Measurements from ENCODE around the gene BRAT1. TPM values are rescaled to one million over a fixed set of nuclear protein-coding genes. Genes with fewer than 3 reads are reported as not detected.
"Not testable (repeated sequence)": the region's sequence is repeated elsewhere in the genome, so short reads cannot be mapped to it uniquely, and the experiment has no call there.

BRAT1 gene
- total and polyA plus RNA-seq, 4 experiments from 2014 or later, result 24.2 to 42.4 (median 39.2) TPM

- Histone ChIP-seq H3K9me3 (ENCODE audit: control insufficient read depth in 1 of 2, low read length in 2 of 2) (no peaks in the 10 kb centered on the region), H3K4me3 (ENCODE audit: low read length in 2 of 2) (no peak overlapping the region), H3K36me3 (ENCODE audit: insufficient read depth, low read length) (peaks cover 17% of the 10 kb centered on the region), H3K4me1 (ENCODE audit: insufficient read depth, low read length) (no peaks in the 10 kb centered on the region), H3K27me3 (ENCODE audit: insufficient read depth, low read length) (no peaks in the 10 kb centered on the region), H3K27ac (ENCODE audit: low read depth, low read length) (no peak overlapping the region)
- Mint-ChIP-seq H3K27me3 (no peaks in the 10 kb centered on the region), H3K36me3 (peaks cover 0 to 18% of the 10 kb centered on the region in 2 donors), H3K4me1 (no peaks in the 10 kb centered on the region), H3K4me3 (no peak overlapping the region), H3K27ac (peak overlapping the region in 5 of 7 donors; percentile 10 to 65 (median 29)), H3K9me3 (no peaks in the 10 kb centered on the region)
- ChIA-PET POLR2A (ENCODE audit: partially characterized antibody) (interaction anchor here (1.0 to 1.9 kb wide), 5 partner anchors 9 to 31 kb away, joined by 3 to 9 read pairs (median 3); no protein-coding TSS in a partner anchor), CTCF (ENCODE audit: partially characterized antibody) (no interaction called here)
- DNase-seq, result no peak
- intact Hi-C loops (cut with micrococcal nuclease), result no loop called here
Measured at GRCh38 chr7:2539031-2539911, 16.1 kb downstream of the BRAT1 start.

DNA sequence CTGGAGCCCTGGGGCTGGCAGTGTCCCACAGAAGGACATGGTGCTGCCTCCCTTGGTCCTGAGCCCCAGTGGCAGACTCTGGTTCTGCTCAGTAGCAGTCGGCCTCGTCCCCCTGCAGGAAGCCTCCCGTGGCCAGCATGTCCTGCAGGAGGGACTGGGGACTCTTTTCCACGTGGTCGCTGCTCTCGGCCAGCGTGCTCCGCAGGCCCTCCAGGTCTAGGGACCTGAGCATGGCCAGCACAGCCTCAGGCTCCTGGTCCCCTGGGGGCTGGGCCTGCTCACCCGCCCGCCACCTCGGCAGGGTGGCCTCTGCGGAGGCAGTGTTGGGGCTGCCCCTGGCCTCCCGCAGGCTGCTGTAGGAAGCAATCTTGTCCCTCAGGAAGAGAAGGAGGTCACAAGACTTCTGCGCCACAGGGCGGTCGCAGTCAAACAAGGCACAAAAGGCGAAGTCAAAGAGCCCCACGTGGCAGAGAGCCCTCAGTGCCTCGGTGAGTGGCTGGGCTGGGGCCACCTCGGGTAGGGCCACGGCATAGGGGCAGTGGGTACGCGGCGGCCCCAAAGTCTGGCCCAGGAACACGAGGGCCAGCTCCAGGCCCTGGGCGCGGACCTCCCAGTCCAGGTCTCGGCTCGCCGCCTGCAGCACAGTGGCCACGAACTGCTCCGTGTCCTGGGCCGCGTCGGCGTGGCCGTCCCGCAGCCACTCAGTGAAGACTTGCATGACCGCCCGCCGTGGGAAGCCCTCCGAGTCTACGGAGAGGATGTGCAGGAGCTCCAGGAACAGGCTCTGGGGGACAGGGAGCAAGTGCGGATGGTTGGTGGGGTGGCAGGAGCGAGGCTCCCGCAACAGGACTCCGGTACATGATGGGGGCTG, 17.1 kb downstream of the BRAT1 start:
- Histone ChIP-seq H3K4me1 (ENCODE audit: insufficient read depth, low read length) (no peaks in the 10 kb centered on the region), H3K4me3 (ENCODE audit: low read length in 2 of 2) (no peak overlapping the region), H3K36me3 (ENCODE audit: insufficient read depth, low read length) (peaks cover 12% of the 10 kb centered on the region), H3K27me3 (ENCODE audit: insufficient read depth, low read length) (no peaks in the 10 kb centered on the region), H3K9me3 (ENCODE audit: control insufficient read depth in 1 of 2, low read length in 2 of 2) (no peaks in the 10 kb centered on the region), H3K27ac (ENCODE audit: low read depth, low read length) (no peak overlapping the region)
- H3K36me3 Mint-ChIP-seq, result peaks cover 0 to 15% of the 10 kb centered on the region in 2 donors
- H3K9me3 Mint-ChIP-seq, result no peaks in the 10 kb centered on the region
- H3K4me3 Mint-ChIP-seq, result no peak overlapping the region
- intact Hi-C loops (cut with micrococcal nuclease), result no loop called here
- ChIA-PET CTCF (ENCODE audit: partially characterized antibody) (no interaction called here), POLR2A (ENCODE audit: partially characterized antibody) (interaction anchor here (1.1 to 1.6 kb wide), 2 partner anchors 16 to 30 kb away, joined by 3 read pairs; no protein-coding TSS in a partner anchor)
- peak in 2 of 5 donors; percentile 27 to 41 for DNase-seq
- no peaks in the 10 kb centered on the region for H3K4me1 Mint-ChIP-seq
- H3K27me3 Mint-ChIP-seq, result no peaks in the 10 kb centered on the region
- peak overlapping the region in 2 of 7 donors; percentile 22 to 46 for H3K27ac Mint-ChIP-seq

DNA sequence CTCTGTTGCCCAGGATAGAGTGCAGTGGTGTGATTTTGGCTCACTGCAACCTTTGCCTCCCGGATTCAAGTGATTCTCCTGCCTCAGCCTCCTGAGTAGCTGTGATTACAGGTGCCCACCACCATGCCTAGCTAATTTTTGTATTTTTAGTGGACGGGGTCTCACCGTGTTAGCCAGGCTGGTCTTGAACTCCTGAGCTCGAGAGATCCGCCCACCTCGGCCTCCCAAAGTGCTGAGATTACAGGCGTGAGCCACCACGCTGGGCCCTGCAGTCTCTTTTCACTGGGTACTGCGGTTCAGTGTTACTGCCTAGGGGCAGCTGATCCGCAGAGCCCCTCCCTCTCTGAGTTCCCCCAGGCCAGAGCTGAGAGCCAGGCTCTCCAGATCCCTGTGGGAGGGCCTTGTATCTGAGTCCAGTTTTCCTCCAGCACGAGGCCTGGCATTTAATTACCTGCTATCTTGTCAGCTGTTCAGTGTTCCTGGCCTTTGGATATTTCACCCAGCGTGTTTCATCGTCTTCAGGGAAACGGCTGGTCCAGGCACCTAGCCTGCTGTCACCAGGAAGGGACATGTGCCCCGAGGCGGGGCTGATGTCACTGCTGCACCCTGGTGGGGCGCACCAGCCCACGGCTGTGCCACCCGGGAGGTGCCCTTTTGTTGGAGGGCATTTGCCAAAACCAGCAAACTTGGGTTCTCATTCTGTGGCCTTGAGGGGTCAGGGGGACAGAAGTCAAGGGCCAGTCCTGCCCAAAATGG, 19.3 kb downstream of the BRAT1 start:
- H3K4me1 Mint-ChIP-seq; H3K9me3 Mint-ChIP-seq; H3K27me3 ChIP-seq (ENCODE audit: insufficient read depth, low read length); H3K4me3 Mint-ChIP-seq; H3K9me3 ChIP-seq (ENCODE audit: control insufficient read depth in 1 of 2, low read length in 2 of 2); intact Hi-C loops (cut with micrococcal nuclease); H3K4me1 ChIP-seq (ENCODE audit: insufficient read depth, low read length); H3K27ac ChIP-seq (ENCODE audit: low read depth, low read length); H3K36me3 ChIP-seq (ENCODE audit: insufficient read depth, low read length); H3K27me3 Mint-ChIP-seq; DNase-seq; H3K4me3 ChIP-seq (ENCODE audit: low read length in 2 of 2); CTCF ChIA-PET (ENCODE audit: partially characterized antibody): not testable (repeated sequence)
- Mint-ChIP-seq H3K36me3 (peaks cover 0 to 12% of the 10 kb centered on the region in 2 donors), H3K27ac (peak overlapping the region in 2 of 7 donors; percentile 44 to 70)
- POLR2A ChIA-PET (ENCODE audit: partially characterized antibody), result interaction anchor here (0.7 to 1.0 kb wide), 3 partner anchors 12 to 24 kb away, joined by 3 read pairs; no protein-coding TSS in a partner anchor

DNA sequence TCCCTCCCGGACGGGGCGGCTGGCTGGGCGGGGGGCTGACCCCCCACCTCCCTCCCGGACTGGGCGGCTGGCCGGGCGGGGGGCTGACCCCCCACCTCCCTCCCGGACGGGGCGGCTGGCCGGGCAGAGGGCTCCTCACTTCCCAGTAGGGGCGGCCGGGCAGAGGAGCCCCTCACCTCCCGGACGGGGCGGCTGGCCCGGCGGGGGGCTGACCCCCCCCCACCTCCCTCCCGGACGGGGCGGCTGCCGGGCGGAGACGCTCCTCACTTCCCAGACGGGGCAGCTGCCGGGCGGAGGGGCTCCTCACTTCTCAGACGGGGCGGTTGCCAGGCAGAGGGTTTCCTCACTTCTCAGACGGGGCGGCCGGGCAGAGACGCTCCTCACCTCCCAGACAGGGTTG, 21.1 kb downstream of the BRAT1 start:
- peaks cover 21% of the 10 kb centered on the region for H3K4me1 ChIP-seq (ENCODE audit: insufficient read depth, low read length)
- H3K4me3 ChIP-seq (ENCODE audit: low read length in 2 of 2); DNase-seq; H3K9me3 Mint-ChIP-seq; H3K27ac Mint-ChIP-seq; H3K9me3 ChIP-seq (ENCODE audit: control insufficient read depth in 1 of 2, low read length in 2 of 2); H3K27ac ChIP-seq (ENCODE audit: low read depth, low read length); H3K36me3 ChIP-seq (ENCODE audit: insufficient read depth, low read length); intact Hi-C loops (cut with micrococcal nuclease); H3K27me3 Mint-ChIP-seq; POLR2A ChIA-PET (ENCODE audit: partially characterized antibody); H3K27me3 ChIP-seq (ENCODE audit: insufficient read depth, low read length); CTCF ChIA-PET (ENCODE audit: partially characterized antibody); H3K4me3 Mint-ChIP-seq: not testable (repeated sequence)
- Mint-ChIP-seq H3K4me1 (peaks cover 6 to 28% (median 15%) of the 10 kb centered on the region in 4 donors), H3K36me3 (peaks cover 0 to 14% of the 10 kb centered on the region in 2 donors)

DNA sequence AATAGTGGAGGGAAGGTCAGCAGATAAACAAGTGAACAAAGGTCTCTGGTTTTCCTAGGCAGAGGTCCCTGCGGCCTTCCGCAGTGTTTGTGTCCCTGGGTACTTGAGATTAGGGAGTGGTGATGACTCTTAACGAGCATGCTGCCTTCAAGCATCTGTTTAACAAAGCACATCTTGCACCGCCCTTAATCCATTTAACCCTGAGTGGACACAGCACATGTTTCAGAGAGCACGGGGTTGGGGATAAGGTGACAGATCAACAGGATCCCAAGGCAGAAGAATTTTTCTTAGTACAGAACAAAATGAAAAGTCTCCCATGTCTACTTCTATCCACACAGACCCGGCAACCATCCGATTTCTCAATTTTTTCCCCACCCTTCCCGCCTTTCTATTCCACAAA, 21.8 kb downstream of the BRAT1 start:
- H3K27me3 ChIP-seq (ENCODE audit: insufficient read depth, low read length); H3K9me3 Mint-ChIP-seq; H3K4me3 ChIP-seq (ENCODE audit: low read length in 2 of 2); H3K27ac ChIP-seq (ENCODE audit: low read depth, low read length); DNase-seq; POLR2A ChIA-PET (ENCODE audit: partially characterized antibody); intact Hi-C loops (cut with micrococcal nuclease); H3K9me3 ChIP-seq (ENCODE audit: control insufficient read depth in 1 of 2, low read length in 2 of 2); H3K36me3 ChIP-seq (ENCODE audit: insufficient read depth, low read length); H3K27me3 Mint-ChIP-seq; H3K4me3 Mint-ChIP-seq: not testable (repeated sequence)
- CTCF ChIA-PET (ENCODE audit: partially characterized antibody), result interaction anchor here (0.7 kb wide), 1 partner anchor 31 kb away, joined by 3 read pairs; no protein-coding TSS in a partner anchor
- Mint-ChIP-seq H3K4me1 (peaks cover 10 to 34% (median 18%) of the 10 kb centered on the region in 4 donors), H3K36me3 (peaks cover 0 to 15% of the 10 kb centered on the region in 2 donors), H3K27ac (peak overlapping the region in 1 of 7 donors; percentile 32)
- H3K4me1 ChIP-seq (ENCODE audit: insufficient read depth, low read length), result peaks cover 28% of the 10 kb centered on the region

GRCh38 chr7:2532816-2533215, 22.5 kb downstream of the BRAT1 start:
- H3K4me1 ChIP-seq (ENCODE audit: insufficient read depth, low read length), result peaks cover 35% of the 10 kb centered on the region
- intact Hi-C loops (cut with micrococcal nuclease); H3K27me3 ChIP-seq (ENCODE audit: insufficient read depth, low read length); H3K36me3 ChIP-seq (ENCODE audit: insufficient read depth, low read length); H3K27me3 Mint-ChIP-seq; H3K9me3 Mint-ChIP-seq; H3K4me3 ChIP-seq (ENCODE audit: low read length in 2 of 2); H3K4me3 Mint-ChIP-seq; H3K27ac ChIP-seq (ENCODE audit: low read depth, low read length); H3K9me3 ChIP-seq (ENCODE audit: control insufficient read depth in 1 of 2, low read length in 2 of 2): not testable (repeated sequence)
- H3K27ac Mint-ChIP-seq, result peak overlapping the region in 1 of 7 donors; percentile 99
- peaks cover 0 to 20% of the 10 kb centered on the region in 2 donors for H3K36me3 Mint-ChIP-seq
- peaks cover 16 to 42% (median 25%) of the 10 kb centered on the region in 4 donors for H3K4me1 Mint-ChIP-seq
- peak in 1 of 5 donors; percentile 39 for DNase-seq
- ChIA-PET CTCF (ENCODE audit: partially characterized antibody) (interaction anchor here (0.7 kb wide), 1 partner anchor 30 kb away, joined by 3 read pairs; no protein-coding TSS in a partner anchor), POLR2A (ENCODE audit: partially characterized antibody) (interaction anchor here (1.0 to 1.2 kb wide), 2 partner anchors 22 to 24 kb away, joined by 3 read pairs; no protein-coding TSS in a partner anchor)

All from CD4-positive, alpha-beta memory T cell (primary cell).